GM19193 (cell line): ENCODE measurements around the gene INPP5A.

Experiments used
- POLR2A ChIP-seq: IDR thresholded peaks from 4 replicates; pipeline ENCODE4 v1.6.1; 2011; ENCODE audit not compliant: insufficient read depth, insufficient read length; ENCODE audit errors: extremely low read depth

Gene INPP5A

GRCh38 chr10:132700156-132701098 lies 162.8 kb downstream of the INPP5A start:
- TF ChIP-seq POLR2A: no peak

DNA sequence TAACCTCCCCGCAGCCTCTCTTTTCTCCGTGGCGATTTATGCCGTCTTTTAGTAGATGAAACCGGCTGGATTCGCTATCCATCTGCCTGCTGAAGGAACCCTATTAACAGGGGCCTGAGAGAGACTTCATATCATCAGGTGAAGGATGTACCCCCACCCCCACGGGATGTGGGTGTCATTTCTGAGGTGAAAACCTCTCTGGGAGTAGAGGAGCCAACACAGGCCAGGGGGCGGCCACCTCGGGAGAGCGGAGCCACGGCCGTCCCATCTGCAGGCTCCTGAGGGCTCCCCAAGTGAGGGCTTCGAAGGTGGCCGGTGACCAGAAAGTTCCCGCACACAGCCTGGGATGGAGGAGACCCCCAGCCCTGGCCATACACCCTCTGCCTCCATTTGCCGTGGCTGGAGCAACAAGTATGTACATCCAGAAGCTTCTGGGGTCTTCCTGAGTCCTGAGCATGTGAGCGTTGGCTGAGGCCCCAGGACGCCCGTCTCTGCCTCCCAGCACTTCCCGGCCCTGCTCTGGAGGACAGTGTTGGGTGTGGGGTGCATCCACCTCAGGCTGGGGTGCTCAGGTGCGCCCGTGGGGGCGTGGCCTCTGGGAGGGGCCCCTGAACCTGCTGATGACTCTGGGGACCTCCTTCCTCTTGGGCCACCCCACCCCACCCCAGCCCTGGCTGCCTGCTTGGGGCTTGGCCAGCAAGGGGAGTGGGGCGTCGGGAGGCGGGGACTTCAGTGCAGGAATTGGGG lies 163.7 kb downstream of the INPP5A start:
- no peak for TF ChIP-seq POLR2A

- no peak for TF ChIP-seq POLR2A
These were observed 164.2 kb downstream of the INPP5A start for GRCh38 chr10:132701846-132702190.

GRCh38 chr10:132702601-132703418 lies 165.2 kb downstream of the INPP5A start:
- TF ChIP-seq POLR2A: no peak

DNA sequence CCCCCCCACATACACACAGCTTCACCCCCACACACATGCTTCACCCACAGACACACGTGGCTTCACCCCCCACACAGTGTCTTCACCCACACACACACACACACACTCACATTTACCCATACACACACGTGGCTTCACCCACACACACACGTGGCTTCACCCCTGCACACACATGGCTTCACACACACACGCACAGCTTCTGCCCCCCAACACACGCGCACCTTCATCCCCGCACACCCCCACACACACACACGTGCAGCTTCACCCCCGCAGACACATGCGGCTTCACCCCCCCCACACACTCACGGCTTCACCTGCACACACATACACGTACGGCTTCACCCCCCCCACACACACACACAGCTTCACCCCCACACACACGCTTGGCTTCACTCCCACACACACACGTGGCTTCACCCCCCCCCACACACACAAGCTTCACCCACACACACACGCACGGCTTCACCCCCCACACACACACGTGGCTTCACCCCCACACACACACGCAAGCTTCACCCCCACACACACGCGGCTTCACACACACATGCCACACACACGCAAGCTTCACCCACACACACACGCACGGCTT lies 165.9 kb downstream of the INPP5A start:
- no peak for TF ChIP-seq POLR2A

DNA sequence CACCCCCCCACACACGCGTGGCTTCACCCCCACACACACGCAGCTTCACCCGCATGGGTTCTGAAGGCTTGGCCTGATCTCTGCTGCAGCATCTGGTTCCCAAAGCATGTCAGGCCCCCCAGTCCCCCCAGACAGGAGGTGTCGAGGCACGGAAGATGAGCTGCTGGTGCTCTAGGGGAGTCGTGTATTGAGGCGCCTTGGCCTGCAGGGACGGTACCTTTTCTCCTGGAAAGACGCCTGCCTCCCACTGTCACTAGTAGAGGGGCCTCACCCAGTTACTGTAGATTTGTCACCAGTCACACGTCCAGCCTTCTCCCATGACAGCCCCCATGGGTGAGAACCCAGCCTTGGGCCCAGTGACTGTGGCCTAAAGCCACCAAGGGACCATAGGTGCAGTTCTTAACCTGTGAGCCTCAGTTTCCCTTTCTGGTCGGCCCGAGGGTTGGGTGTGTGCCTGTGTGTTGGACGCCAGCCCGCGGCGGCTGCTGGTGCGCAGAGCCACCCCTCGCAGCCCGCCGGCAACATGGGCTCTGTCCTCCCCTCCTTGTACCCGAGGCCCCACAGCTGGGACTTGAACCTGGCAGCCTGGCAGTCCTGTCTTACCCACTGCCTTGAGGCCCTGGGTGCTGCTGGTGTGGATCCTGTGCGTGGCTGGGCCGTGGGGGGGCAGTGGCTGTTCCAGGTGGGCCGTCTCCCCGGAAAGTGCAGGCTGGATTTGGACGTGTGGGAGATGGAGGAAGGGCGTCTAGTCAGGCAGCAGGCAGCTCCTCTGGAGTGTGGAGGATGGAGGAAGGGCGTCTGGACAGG lies 166.6 kb downstream of the INPP5A start:
- TF ChIP-seq POLR2A: no peak

DNA sequence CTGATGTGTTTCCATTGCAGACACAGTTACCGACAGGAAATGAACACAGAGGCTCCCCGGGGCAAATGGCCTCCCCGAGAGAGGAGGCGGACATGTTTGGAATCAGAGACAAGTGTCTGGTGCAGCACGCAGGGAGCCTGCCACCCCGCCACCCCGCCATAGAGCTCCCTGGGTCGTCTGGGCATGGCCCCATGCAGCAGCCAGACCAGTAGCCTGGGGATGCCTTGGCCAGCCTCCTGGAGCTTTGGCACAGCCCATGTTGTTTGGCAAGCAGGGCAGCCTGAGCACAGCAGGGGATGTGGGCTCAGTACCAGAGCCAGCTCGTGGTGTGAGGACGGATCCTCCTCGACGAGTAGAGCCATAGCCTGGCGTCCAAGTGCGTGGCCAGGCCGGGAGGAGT lies 167.6 kb downstream of the INPP5A start:
- TF ChIP-seq POLR2A: no peak

DNA sequence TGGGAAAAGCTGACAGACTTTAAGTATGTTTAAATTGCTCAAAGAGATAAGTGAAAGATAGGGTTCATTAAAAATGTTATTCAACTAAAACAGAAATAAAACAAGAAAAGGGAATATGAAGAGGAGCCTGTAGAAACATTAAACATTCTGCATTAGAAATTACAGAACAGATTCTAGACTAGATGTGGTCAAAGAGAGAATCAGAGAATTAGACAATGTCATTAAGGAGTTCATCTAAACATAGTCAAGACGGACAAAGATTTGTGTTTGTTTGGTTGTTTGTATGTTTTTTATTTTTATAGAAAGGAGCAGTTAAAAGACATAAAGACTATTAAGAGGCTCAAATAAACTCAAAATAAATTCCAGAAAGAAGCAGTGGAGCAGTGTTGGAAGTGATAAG lies 168.4 kb downstream of the INPP5A start:
- no peak for TF ChIP-seq POLR2A

GRCh38 chr10:132706701-132707100 lies 169.1 kb downstream of the INPP5A start:
- no peak for TF ChIP-seq POLR2A

- TF ChIP-seq POLR2A: no peak
These were observed 169.7 kb downstream of the INPP5A start for GRCh38 chr10:132707121-132707775.

DNA sequence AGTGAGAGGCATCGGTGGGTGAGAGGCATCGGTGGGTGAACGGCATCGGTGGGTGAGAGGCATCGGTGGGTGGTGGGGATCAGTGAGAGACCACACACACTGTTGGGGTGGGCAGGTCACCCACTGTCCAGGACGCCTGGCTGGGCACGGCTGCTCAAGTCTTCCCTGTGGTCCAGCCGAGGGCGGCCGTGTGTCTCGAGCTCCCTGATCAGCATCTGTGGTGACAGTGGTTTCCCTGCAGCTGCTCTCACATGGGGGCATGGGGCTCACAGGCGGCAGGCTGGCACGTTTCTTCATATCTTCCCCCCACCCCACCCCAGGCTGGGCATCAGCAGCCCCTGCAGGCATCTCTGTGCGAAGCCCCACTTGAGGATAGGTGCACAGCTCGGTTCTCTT lies 170.2 kb downstream of the INPP5A start:
- no peak for TF ChIP-seq POLR2A

DNA sequence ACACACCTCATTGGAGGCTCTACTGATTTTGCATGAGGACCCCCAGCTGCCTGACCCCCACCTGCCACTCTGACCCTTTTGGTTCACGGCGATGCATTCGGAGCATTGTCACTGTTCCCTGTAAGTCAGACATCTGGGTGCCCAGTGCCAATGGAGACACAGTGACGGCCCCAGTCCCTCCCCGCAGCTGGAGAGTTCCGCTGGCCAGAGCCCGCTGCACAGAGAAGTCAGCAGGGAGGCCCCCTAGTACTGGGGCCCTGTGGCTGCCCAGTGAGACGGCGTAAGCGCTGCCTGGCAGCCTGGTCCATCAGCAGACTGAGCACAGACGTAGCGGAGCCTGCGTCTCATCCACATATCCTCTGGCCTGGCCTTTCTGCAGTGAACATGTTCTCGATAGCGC lies 170.9 kb downstream of the INPP5A start:
- TF ChIP-seq POLR2A: no peak

GRCh38 chr10:132708936-132709335 lies 171.3 kb downstream of the INPP5A start:
- no peak for TF ChIP-seq POLR2A
